GM20000 (cell line): ENCODE data around the gene HES7.
"Not testable (repeated sequence)": the region's sequence is repeated elsewhere in the genome, so short reads cannot be mapped to it uniquely, and the experiment has no call there.

Experiments
- DNase-seq: peaks from one replicate; pipeline ENCODE4 v3.0.0; 2012; ENCODE audit warnings: low spot score
- TF ChIP-seq, protein P1 (sequence below): IDR thresholded peaks from 2 replicates; pipeline ENCODE4 v1.5.1; 2012; ENCODE audit warnings: mild to moderate bottlenecking, control low read depth; ENCODE audit errors: extremely low read depth, missing control alignments

Gene HES7

DNA sequence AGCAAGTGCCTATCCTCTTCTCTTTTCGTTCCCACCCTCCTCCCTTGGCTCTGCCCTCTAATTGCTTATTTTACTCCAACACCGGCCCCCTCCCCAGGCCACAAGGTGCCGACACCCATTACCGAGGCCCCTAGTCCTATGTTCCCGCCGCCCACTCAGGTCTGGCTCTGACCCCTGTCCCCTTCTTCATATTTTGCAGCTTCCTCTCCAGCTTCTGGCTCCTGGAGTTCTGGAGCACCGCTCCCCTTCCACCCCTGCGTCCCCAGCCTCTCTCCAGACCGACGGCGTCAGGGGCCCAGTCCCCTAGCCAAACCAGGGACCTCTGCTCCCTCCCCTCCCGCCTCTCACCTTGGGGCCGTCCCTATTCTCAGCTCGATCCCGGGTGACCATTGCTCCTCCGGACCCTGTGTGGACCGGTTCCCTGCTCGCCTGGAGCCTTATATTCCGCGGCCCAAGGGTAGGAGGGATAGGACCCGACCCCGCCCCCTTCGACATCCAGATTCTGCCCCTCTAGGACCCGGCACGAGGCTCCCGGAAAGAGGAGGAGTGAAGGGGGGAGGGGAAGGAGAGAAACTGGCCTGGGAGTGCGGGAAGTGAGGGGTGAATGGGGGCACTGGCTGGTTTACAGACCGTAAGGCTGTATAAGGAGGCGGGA lies at the start of gene HES7:
Gene HES7 (minus strand): TSS at position 412 of the 655 bp plus-strand sequence. CDS start 22 bp downstream, at position 390.
- no peak for DNase-seq
- TF ChIP-seq, protein P1, sequence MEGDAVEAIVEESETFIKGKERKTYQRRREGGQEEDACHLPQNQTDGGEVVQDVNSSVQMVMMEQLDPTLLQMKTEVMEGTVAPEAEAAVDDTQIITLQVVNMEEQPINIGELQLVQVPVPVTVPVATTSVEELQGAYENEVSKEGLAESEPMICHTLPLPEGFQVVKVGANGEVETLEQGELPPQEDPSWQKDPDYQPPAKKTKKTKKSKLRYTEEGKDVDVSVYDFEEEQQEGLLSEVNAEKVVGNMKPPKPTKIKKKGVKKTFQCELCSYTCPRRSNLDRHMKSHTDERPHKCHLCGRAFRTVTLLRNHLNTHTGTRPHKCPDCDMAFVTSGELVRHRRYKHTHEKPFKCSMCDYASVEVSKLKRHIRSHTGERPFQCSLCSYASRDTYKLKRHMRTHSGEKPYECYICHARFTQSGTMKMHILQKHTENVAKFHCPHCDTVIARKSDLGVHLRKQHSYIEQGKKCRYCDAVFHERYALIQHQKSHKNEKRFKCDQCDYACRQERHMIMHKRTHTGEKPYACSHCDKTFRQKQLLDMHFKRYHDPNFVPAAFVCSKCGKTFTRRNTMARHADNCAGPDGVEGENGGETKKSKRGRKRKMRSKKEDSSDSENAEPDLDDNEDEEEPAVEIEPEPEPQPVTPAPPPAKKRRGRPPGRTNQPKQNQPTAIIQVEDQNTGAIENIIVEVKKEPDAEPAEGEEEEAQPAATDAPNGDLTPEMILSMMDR: no peak

DNA sequence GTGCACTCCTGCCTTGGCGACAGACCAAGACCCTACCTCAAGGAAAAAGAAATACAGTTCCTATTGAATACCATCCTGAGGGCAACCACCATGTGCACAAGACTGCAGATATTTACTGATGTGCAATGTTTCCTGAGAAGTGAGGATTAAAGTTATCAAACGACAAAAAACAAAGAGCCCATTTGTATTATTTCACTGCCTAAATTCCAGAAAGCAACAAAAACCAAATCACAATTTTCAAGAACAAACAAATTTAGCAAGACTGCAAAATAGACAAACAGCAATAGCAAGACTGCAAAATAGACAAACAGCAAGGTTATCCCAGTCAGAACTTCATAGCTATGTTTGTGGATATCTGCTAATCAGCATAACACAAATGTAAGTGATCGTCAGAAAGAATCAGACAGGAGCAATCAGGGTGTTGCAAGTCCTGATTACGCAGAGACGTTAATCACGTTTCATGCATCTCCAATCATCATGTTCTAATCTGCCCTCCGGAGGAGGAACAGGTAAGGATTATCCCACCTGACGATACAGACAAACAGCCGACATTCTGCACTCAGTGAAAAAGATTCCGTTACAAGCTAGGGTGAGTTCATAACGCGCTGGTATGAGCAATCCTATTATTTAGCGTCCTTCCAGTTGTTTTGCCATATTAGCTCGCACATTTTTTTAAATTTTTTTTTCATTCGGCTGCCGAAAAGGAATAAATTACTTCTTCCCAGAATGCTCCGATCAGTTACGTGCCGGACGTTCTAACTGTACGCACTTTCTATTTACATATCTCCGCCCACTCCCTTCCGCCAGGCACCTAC lies 49.4 kb upstream of the HES7 start:
- peak; percentile 82 for DNase-seq
- TF ChIP-seq, protein P1: no peak

DNA sequence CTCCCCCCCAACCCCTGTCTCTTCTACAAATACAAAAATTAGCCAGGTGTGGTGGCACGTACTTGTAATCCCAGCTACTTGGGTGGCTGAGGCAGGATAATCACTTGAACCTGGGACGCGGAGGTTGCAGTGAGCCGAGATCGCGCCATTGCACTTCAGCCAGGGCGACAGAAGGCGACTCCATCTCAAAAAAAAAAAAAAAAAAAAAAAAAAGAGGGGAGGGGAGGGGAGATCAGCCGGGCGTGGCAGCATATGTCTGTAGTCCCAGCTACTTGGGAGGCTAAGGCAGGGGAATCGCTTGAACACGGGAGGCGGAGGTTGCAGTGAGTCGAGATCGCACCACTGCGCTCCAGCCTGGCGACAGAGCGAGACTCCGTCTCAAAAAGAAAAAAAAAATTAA lies 46.3 kb upstream of the HES7 start:
- not testable (repeated sequence) for DNase-seq

DNA sequence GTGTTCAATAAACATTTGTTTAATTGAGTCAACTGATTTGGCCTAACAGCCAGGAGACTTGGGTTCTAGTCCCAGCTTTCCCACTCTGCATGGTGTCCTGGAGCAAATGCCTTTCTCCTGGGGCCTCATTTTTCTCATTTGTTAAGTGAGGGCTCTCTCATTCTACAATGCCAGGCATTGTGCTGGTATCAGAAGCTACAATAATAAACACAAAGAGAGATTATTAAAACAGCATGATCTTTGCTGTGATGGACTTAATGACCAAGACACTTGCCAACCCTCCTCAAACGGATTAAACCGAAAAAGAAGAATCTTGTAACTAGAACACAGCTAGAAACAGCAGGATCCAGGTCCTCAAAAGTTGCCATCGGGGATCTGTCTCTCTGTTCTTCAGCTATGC lies 43.6 kb upstream of the HES7 start:
- TF ChIP-seq, protein P1: no peak
- no peak for DNase-seq

DNA sequence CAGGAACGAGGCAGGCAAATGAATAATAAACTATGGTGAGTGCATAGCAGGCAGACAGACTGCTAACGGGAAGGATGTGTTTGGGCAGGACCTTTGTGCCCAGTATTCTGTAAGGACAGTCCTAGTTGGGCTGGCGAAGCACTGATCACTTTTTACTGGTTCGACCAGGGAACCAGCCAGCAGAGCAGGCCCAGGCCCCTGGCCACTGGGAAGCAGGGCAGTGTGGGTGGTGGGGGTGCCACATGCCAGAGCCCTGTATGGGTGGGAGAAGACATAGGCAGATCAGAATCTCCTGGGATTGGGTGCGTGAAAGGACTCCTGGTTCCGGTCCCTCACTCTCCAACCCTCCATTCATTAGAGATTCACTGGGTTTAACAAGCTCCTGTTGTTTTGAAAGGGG lies 42.8 kb upstream of the HES7 start:
- TF ChIP-seq, protein P1: no peak

DNA sequence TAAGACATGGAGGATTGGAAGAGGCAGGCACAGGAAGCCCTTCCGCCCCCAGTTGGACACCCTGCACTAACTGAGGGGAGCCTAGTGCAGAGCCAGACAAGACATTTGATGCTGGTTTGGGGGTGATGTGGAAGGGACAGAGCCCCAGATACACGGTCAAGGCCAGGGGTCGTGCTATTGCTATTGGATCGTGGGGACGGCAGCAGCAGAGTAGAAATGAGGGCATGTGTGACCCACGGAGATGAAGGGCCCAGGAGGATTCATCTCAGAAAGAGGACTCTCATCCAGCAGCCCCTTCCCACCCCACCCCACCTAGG lies 40.9 kb upstream of the HES7 start:
- no peak for DNase-seq
- TF ChIP-seq, protein P1: no peak

More for the DNA sequence above, 42.8 kb upstream of the HES7 start:
- no peak for DNase-seq

DNA sequence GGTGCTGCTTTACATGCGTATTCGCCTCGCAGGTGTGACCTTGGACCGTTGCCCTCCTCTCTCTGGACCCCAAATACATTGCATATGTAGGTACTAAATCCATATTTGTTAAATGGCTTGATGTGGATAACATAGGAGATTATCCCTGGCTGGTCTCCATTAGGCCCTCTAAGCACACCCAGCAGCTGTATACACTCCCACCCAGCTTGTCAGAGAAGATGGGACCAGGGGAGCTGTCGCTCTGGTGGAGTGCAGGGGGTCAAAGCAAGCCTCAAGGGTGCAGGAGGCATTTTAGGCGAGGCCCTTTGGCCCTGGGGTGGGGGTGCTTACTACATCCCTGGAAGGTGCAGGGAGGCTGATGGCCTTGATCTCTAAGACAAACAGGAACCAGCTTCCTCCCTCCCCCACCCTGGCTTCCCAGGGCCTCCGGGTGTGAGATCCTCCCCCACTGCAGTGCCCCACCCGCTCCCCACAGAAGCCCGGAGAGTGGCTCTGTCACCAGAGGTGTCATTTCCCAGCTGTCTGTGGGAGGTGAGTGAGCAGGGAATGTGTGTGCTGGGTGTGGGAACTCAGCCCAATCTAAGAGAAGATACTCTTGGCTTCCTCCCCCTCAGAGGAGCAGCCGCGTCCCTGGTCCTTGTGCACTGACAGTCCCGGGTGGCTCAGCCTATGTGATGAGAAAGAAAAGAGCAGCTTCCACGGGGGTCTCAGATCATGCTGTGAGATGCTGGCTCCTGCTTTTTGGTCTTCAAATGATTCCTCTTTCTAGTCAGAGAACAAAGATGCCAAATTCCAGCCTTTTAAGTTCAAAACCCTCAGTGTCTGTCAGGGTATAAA lies 40.3 kb upstream of the HES7 start:
- TF ChIP-seq, protein P1: no peak
- DNase-seq: no peak
